HepG2 (cell line): ENCODE measurements around the gene NHERF2.

ENCODE experiments used
- HMG20B ChIP-seq: conservative IDR thresholded peaks from 2 replicates; pipeline ENCODE4 v1.6.1; 2016; ENCODE audit warnings: missing genetic modification reagents, missing compliant biosample characterization
- ZNF12 ChIP-seq: sonication (generic); formaldehyde crosslinking; IDR thresholded peaks from 2 replicates; pipeline ENCODE4 v1.5.0; 2020; ENCODE audit warnings: missing genetic modification reagents
- ZNF225 ChIP-seq: sonication (generic); formaldehyde crosslinking; IDR thresholded peaks from 2 replicates; pipeline ENCODE4 v1.4.0; 2020; ENCODE audit warnings: mild to moderate bottlenecking, missing genetic modification reagents

GRCh38 chr16:1991948-1992703 lies 34.6 kb upstream of the NHERF2 start:
- TF ChIP-seq ZNF12 (CRISPR knock-in tag) (no peak), HMG20B (no peak), ZNF225 (CRISPR knock-in tag) (no peak)
